ENCODE measurements around the gene SRRD. TPM values are rescaled to one million over a fixed set of nuclear protein-coding genes. Genes with fewer than 3 reads are reported as not detected.
"Not testable (repeated sequence)": the region's sequence is repeated elsewhere in the genome, so short reads cannot be mapped to it uniquely, and the experiment has no call there.

Gene SRRD
- 20.4 and 21.6 TPM in 2 replicates for total RNA-seq
- long read RNA-seq, full-length matches to known transcripts: 2 of 8 reads
- long read RNA-seq, partial matches to known transcripts: 4 of 8 reads
- long read RNA-seq, other reads (novel, unspliced or antisense): 2 of 8 reads

- TF ChIP-seq CTCF (IDR thresholded peaks at IDR 0.05): no peak
- peaks cover 5% of the 10 kb centered on the region for H3K36me3 Mint-ChIP-seq (ENCODE audit: unreplicated experiment)
- no peaks in the 10 kb centered on the region for H3K9me3 Mint-ChIP-seq (ENCODE audit: unreplicated experiment)
- DNase-seq (ENCODE audit: extremely low spot score, unreplicated experiment): peak; percentile 95
- H3K4me3 Mint-ChIP-seq (ENCODE audit: unreplicated experiment): peak within 1 kb of the TSS; percentile 82
- H3K4me1 Mint-ChIP-seq (ENCODE audit: unreplicated experiment): peaks cover 51% of the 10 kb centered on the region
- peak within 1 kb of the TSS; percentile 96 for H3K27ac Mint-ChIP-seq (ENCODE audit: unreplicated experiment)
- H3K27me3 Mint-ChIP-seq (ENCODE audit: unreplicated experiment): no peaks in the 10 kb centered on the region
Measured at GRCh38 chr22:26483439-26484359, at the start of gene SRRD, which contains the start of gene HPS4. SRRD (plus strand) TSS chr22:26483877; CDS start chr22:26483891, 14 bp downstream. HPS4 (minus strand) TSS chr22:26483783; CDS start chr22:26481762, 2,021 bp downstream.

GRCh38 chr22:26435327-26436093 lies 48.2 kb upstream of the SRRD start:
- Mint-ChIP-seq H3K4me1 (ENCODE audit: unreplicated experiment) (peaks cover 10% of the 10 kb centered on the region), H3K4me3 (ENCODE audit: unreplicated experiment) (no peak overlapping the region), H3K9me3 (ENCODE audit: unreplicated experiment) (no peaks in the 10 kb centered on the region), H3K36me3 (ENCODE audit: unreplicated experiment) (peaks cover 5% of the 10 kb centered on the region), H3K27ac (ENCODE audit: unreplicated experiment) (no peak overlapping the region), H3K27me3 (ENCODE audit: unreplicated experiment) (no peaks in the 10 kb centered on the region)
- no peak for TF ChIP-seq CTCF (IDR thresholded peaks at IDR 0.05)
- no peak for DNase-seq (ENCODE audit: extremely low spot score, unreplicated experiment)

GRCh38 chr22:26436903-26437515 lies 46.7 kb upstream of the SRRD start:
- Mint-ChIP-seq H3K4me3 (ENCODE audit: unreplicated experiment) (no peak overlapping the region), H3K4me1 (ENCODE audit: unreplicated experiment) (no peaks in the 10 kb centered on the region), H3K27me3 (ENCODE audit: unreplicated experiment) (no peaks in the 10 kb centered on the region), H3K9me3 (ENCODE audit: unreplicated experiment) (no peaks in the 10 kb centered on the region), H3K36me3 (ENCODE audit: unreplicated experiment) (peaks cover 5% of the 10 kb centered on the region), H3K27ac (ENCODE audit: unreplicated experiment) (no peak overlapping the region)
- no peak for DNase-seq (ENCODE audit: extremely low spot score, unreplicated experiment)
- no peak for TF ChIP-seq CTCF (IDR thresholded peaks at IDR 0.05)

- no peak for TF ChIP-seq CTCF (IDR thresholded peaks at IDR 0.05)
- DNase-seq (ENCODE audit: extremely low spot score, unreplicated experiment): no peak
- H3K4me1 Mint-ChIP-seq (ENCODE audit: unreplicated experiment): no peaks in the 10 kb centered on the region
- no peak overlapping the region for H3K27ac Mint-ChIP-seq (ENCODE audit: unreplicated experiment)
- H3K27me3 Mint-ChIP-seq (ENCODE audit: unreplicated experiment): no peaks in the 10 kb centered on the region
- H3K4me3 Mint-ChIP-seq (ENCODE audit: unreplicated experiment): no peak overlapping the region
- H3K9me3 Mint-ChIP-seq (ENCODE audit: unreplicated experiment): no peaks in the 10 kb centered on the region
- peaks cover 7% of the 10 kb centered on the region for H3K36me3 Mint-ChIP-seq (ENCODE audit: unreplicated experiment)
Measured at GRCh38 chr22:26437694-26438392, 45.8 kb upstream of the SRRD start.

GRCh38 chr22:26438776-26439175 lies 44.9 kb upstream of the SRRD start:
- H3K36me3 Mint-ChIP-seq (ENCODE audit: unreplicated experiment); H3K9me3 Mint-ChIP-seq (ENCODE audit: unreplicated experiment); H3K4me1 Mint-ChIP-seq (ENCODE audit: unreplicated experiment); H3K27ac Mint-ChIP-seq (ENCODE audit: unreplicated experiment); H3K27me3 Mint-ChIP-seq (ENCODE audit: unreplicated experiment); DNase-seq (ENCODE audit: extremely low spot score, unreplicated experiment); H3K4me3 Mint-ChIP-seq (ENCODE audit: unreplicated experiment): not testable (repeated sequence)
